ENCODE results near the gene BRSK1.
"Not testable (repeated sequence)": the region's sequence is repeated elsewhere in the genome, so short reads cannot be mapped to it uniquely, and the experiment has no call there.

Gene BRSK1

GRCh38 chr19:55319785-55320184 lies 36.0 kb downstream of the BRSK1 start:
- H3K4me3 ChIP-seq: no peak overlapping the region
- H3K9me3 ChIP-seq (ENCODE audit: low read depth, low read length): no peaks in the 10 kb centered on the region
- no peak overlapping the region for H3K9ac ChIP-seq (ENCODE audit: insufficient read length)
- DNase-seq (ENCODE audit: low read depth, low spot score): no peak
- TF ChIP-seq POLR2AphosphoS5 (IDR thresholded peaks at IDR 0.05; ENCODE audit: borderline replicate concordance, low read depth, low read length): no peak
- TF ChIP-seq EZH2 (IDR thresholded peaks at IDR 0.05): no peak
- no peak for TF ChIP-seq FOXP2 (optimal IDR thresholded peaks at IDR 0.05; ENCODE audit: control extremely low read depth, extremely low read length, insufficient read depth)
- H3K36me3 ChIP-seq (ENCODE audit: insufficient read depth, low read length): no peaks in the 10 kb centered on the region
- H3K27ac ChIP-seq: no peak overlapping the region

- Histone ChIP-seq H3K9me3 (ENCODE audit: low read depth, low read length) (no peaks in the 10 kb centered on the region), H3K4me3 (no peak overlapping the region), H3K9ac (ENCODE audit: insufficient read length) (no peak overlapping the region), H3K36me3 (ENCODE audit: insufficient read depth, low read length) (no peaks in the 10 kb centered on the region), H3K27ac (no peak overlapping the region)
- no peak for DNase-seq (ENCODE audit: low read depth, low spot score)
- TF ChIP-seq POLR2AphosphoS5 (IDR thresholded peaks at IDR 0.05; ENCODE audit: borderline replicate concordance, low read depth, low read length) (no peak), FOXP2 (optimal IDR thresholded peaks at IDR 0.05; ENCODE audit: control extremely low read depth, extremely low read length, insufficient read depth) (no peak), EZH2 (IDR thresholded peaks at IDR 0.05) (no peak)
Measured at GRCh38 chr19:55320844-55321419, 37.1 kb downstream of the BRSK1 start.

- no peak overlapping the region for H3K9ac ChIP-seq (ENCODE audit: insufficient read length)
- TF ChIP-seq POLR2AphosphoS5 (IDR thresholded peaks at IDR 0.05; ENCODE audit: borderline replicate concordance, low read depth, low read length) (no peak), FOXP2 (optimal IDR thresholded peaks at IDR 0.05; ENCODE audit: control extremely low read depth, extremely low read length, insufficient read depth) (no peak), EZH2 (IDR thresholded peaks at IDR 0.05) (no peak)
Measured at GRCh38 chr19:55321466-55322137, 37.8 kb downstream of the BRSK1 start.

GRCh38 chr19:55322204-55322885 lies 38.5 kb downstream of the BRSK1 start:
- TF ChIP-seq EZH2 (IDR thresholded peaks at IDR 0.05): no peak
- TF ChIP-seq POLR2AphosphoS5 (IDR thresholded peaks at IDR 0.05; ENCODE audit: borderline replicate concordance, low read depth, low read length): no peak
- TF ChIP-seq FOXP2 (optimal IDR thresholded peaks at IDR 0.05; ENCODE audit: control extremely low read depth, extremely low read length, insufficient read depth): no peak
- Histone ChIP-seq H3K9me3 (ENCODE audit: low read depth, low read length) (no peaks in the 10 kb centered on the region), H3K27ac (no peak overlapping the region), H3K9ac (ENCODE audit: insufficient read length) (no peak overlapping the region), H3K36me3 (ENCODE audit: insufficient read depth, low read length) (no peaks in the 10 kb centered on the region), H3K4me3 (no peak overlapping the region)
- no peak for DNase-seq (ENCODE audit: low read depth, low spot score)

More at GRCh38 chr19:55321466-55322137, 37.8 kb downstream of the BRSK1 start:
- Histone ChIP-seq H3K36me3 (ENCODE audit: insufficient read depth, low read length) (no peaks in the 10 kb centered on the region), H3K9me3 (ENCODE audit: low read depth, low read length) (no peaks in the 10 kb centered on the region), H3K4me3 (no peak overlapping the region), H3K27ac (no peak overlapping the region)
- no peak for DNase-seq (ENCODE audit: low read depth, low spot score)

- no peak for DNase-seq (ENCODE audit: low read depth, low spot score)
- Histone ChIP-seq H3K27ac (no peak overlapping the region), H3K36me3 (ENCODE audit: insufficient read depth, low read length) (no peaks in the 10 kb centered on the region), H3K9me3 (ENCODE audit: low read depth, low read length) (no peaks in the 10 kb centered on the region), H3K9ac (ENCODE audit: insufficient read length) (no peak overlapping the region), H3K4me3 (no peak overlapping the region)
- TF ChIP-seq EZH2 (IDR thresholded peaks at IDR 0.05): no peak
- no peak for TF ChIP-seq POLR2AphosphoS5 (IDR thresholded peaks at IDR 0.05; ENCODE audit: borderline replicate concordance, low read depth, low read length)
Measured at GRCh38 chr19:55324662-55325061, 40.9 kb downstream of the BRSK1 start.

GRCh38 chr19:55325172-55325571 lies 41.4 kb downstream of the BRSK1 start, which contains the start of gene TMEM150B:
TSS of gene TMEM150B (minus strand) at chr19:55325341. CDS start at chr19:55321036, 4,305 bp downstream.
- H3K4me3 ChIP-seq: no peak within 1 kb of the TSS
- no peaks in the 10 kb centered on the region for H3K9me3 ChIP-seq (ENCODE audit: low read depth, low read length)
- no peaks in the 10 kb centered on the region for H3K36me3 ChIP-seq (ENCODE audit: insufficient read depth, low read length)
- TF ChIP-seq FOXP2 (optimal IDR thresholded peaks at IDR 0.05; ENCODE audit: control extremely low read depth, extremely low read length, insufficient read depth): no peak
- no peak for TF ChIP-seq POLR2AphosphoS5 (IDR thresholded peaks at IDR 0.05; ENCODE audit: borderline replicate concordance, low read depth, low read length)
- no peak for TF ChIP-seq EZH2 (IDR thresholded peaks at IDR 0.05)
- no peak for DNase-seq (ENCODE audit: low read depth, low spot score)
- H3K27ac ChIP-seq: no peak within 1 kb of the TSS
- no peak within 1 kb of the TSS for H3K9ac ChIP-seq (ENCODE audit: insufficient read length)

- H3K36me3 ChIP-seq (ENCODE audit: insufficient read depth, low read length); H3K27ac ChIP-seq; H3K9me3 ChIP-seq (ENCODE audit: low read depth, low read length); DNase-seq (ENCODE audit: low read depth, low spot score); H3K9ac ChIP-seq (ENCODE audit: insufficient read length); H3K4me3 ChIP-seq: not testable (repeated sequence)
Measured at GRCh38 chr19:55328774-55329318, 45.0 kb downstream of the BRSK1 start.

- not testable (repeated sequence) for H3K9me3 ChIP-seq (ENCODE audit: low read depth, low read length); H3K27ac ChIP-seq; DNase-seq (ENCODE audit: low read depth, low spot score); H3K4me3 ChIP-seq; H3K36me3 ChIP-seq (ENCODE audit: insufficient read depth, low read length); H3K9ac ChIP-seq (ENCODE audit: insufficient read length)
Measured at GRCh38 chr19:55329791-55330190, 46.0 kb downstream of the BRSK1 start.

Measured in SK-N-MC (cell line).